Activated CD8-positive, alpha-beta memory T cell treated with anti-CD3 and anti-CD28 coated beads for 1 hour (primary cell): Measurements from ENCODE around the gene AMZ1.

Source experiments
- DNase-seq, 2 donors: peaks; one replicate each; pipeline ENCODE4 v3.0.0-alpha.2; 2020; ENCODE audit warnings: low read depth in 1 of 2; ENCODE audit errors: extremely low read depth in 1 of 2

AMZ1 gene

GRCh38 chr7:2687881-2688318, at the start of gene AMZ1:
TSS of gene AMZ1 (plus strand) at chr7:2688202. CDS start at chr7:2700452, 12,250 bp downstream.
- DNase-seq = no peak

DNA sequence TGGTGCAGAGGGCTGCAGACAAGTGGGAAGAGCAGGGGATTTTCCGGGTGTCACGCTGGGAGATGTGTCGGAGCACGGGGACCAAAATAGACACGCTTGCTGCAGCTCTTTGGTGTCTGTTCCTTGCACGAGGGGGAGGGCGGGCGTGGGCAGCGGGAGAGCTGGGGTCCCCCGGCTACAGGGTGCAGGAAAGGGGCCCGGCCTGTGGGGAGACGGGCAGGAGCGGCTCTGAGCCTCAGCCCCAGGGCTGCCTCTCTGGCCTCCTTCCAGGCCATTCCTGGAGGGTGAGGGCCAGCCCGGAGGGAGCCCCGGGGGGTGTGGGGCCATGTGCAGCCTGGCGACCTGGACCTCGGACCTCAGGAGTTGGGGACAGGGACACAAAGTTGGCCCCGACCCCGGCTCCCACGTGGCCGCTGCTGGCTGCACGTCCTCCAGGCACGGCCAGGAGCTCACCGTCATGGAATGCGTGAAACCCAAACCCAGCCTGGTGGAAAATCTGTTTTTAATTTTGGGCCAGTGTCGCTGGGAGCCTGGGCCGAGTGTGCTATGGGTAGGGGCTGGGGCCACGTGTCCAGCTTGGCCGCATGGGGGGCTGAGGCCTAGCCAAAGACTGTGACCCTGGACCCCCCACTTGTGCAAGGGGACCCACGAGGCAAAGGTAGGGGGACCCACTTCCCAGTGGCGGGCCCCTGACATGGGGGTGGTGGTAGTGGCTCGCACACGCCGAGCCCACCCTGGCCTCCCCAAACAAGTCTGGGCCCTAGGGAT, 49.6 kb upstream of the AMZ1 start:
- DNase-seq = no peak

DNA sequence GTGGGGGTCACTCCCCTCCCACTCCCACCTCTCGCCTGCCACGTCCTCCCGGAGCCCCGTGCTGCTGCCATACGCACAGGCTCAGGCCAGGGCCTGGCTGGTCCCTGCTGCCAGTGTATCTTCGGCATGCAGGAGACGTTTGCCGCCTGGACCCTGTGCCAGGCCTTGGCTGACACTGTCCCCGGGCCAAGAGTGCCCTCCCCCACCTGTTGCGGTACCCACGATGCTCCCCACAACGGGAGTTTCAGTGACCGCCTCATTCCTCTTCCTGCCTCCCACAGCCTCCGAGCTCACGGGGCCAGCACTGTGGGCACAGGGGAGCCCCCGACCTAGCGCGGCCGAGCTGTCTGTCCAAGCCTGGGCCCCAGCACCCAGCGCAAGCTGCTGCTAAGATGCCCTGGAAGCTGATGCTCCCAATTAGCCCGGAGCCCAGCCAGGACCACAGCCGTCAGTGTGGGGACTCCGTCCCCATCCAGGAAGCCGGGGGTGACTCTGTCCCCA, 48.8 kb upstream of the AMZ1 start:
- DNase-seq = no peak

GRCh38 chr7:2639695-2640481, 48.1 kb upstream of the AMZ1 start:
- no peak for DNase-seq

- DNase-seq = no peak
Observed at GRCh38 chr7:2640482-2640830, 47.5 kb upstream of the AMZ1 start.

- no peak for DNase-seq
Observed at GRCh38 chr7:2640846-2641316, 47.1 kb upstream of the AMZ1 start.

GRCh38 chr7:2641406-2642393, 46.3 kb upstream of the AMZ1 start:
- DNase-seq = no peak

DNA sequence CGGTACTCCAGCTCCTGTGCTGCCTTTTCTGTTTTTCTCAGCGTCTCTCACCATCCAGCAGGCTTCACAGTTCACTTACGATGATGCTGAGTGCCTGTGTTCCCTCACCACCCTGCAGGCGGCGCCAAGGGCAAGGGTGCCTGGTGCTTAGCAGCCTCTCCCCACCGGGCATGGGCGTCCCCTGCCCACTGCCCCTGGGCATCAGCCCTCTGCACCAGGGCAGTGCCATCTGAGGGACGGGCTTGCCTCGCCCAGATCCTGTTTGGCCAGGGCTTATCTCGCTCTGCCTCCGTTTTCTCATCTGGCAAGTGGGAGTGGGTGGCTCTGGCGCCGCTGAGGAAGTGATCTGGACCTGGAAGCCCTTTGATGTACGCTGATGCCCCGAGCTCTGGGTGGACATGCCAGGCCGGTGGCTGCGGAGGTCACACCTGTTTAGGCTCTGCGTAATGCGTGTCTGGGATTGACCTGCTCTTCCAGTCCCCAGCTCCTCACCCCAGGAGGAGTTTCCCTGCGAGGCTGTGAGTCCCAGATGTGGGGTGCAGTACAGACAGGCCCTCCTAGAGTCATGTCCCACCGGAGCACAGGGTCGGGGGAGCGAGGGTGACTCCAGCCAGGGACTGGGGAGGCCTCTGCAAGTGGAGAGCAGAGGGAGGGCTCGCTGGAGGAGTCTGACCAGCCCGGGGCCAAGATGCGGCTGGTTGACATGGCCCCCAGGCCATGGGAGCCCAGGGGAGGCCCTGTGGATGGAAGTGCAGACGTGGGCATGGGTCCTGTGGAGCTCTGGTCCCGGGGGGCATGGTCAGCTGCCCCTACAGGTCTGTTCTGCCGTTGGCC, 44.4 kb upstream of the AMZ1 start:
- no peak for DNase-seq

DNA sequence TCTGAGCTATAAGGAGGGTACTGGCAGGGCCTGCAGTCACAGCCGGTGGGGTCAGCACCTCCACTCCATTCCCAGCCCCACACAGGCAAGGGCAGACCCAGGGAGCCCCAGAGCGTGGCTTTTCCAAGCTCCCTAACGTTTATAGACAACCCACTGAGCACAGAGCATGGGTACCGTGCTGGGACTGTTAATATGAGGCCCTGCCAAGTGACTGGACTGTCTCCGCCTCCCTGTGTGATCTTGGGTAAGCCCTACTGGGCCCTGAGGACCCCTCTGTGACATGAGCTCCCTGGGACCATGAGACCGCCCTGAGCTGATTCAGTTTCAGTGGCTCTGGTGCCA, 43.8 kb upstream of the AMZ1 start:
- no peak for DNase-seq

DNA sequence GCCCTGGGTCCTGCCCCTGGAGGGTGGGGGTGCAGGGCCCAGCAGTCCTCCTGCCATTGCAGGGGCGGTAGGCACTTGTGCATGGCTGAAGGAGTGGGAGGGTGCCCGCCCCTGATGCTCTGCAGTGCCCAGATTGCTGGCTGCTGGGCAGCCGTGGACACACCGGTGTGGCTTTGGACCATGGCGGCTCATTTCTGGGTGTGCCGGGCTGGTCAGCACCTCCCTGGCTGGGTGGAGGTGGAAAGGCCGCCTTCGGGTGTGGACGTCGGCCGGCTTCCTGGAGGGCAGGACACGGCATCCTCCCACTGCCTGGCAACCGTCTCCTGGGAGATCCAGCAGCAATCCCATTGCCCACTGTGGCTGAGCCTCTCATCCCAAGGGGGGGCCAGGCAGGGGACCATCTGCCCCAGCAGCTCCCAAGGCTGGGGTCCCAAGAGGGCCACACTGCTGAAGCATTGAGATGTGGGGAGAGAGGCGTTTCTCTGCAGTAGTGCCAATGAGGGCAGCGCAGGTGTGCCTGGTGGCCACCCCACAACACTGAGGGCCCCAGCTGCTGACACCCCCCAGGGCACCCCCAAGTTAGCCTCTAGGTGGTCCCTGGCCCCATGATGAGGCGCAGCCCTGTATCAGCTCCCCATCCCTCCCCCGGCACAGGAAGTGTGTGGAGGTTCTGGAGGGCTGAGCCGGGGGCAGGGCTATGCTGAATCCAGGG, 43.3 kb upstream of the AMZ1 start:
- DNase-seq = no peak

DNA sequence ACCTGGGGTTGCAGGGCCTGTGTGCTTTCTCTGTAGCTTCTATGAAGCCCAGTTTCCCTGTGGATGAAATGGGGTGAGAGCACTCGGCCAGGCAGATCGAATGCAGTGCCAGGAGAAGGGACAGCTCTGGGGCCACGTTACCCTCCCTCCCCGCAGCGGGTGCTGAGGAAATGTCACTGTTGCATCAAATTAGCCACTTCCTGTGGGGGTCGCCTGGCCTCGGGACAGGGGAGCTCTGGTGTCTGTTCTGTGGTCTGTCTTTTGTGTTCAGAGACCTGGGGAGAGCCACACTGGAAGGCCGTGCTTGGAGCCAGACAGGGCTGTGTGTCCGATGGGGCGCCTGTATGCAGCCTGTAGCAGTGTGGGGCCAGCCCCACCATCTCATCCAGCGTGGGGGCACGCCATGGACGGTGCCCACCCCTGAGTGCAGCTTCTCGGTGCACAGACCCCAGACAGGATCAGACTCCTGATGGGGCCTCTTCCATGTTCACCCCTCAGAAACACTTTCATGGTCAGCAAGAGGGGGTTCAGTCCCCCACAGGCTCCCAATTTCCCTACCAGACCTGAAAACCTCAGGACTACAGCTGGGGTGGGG, 42.6 kb upstream of the AMZ1 start:
- DNase-seq = no peak

DNA sequence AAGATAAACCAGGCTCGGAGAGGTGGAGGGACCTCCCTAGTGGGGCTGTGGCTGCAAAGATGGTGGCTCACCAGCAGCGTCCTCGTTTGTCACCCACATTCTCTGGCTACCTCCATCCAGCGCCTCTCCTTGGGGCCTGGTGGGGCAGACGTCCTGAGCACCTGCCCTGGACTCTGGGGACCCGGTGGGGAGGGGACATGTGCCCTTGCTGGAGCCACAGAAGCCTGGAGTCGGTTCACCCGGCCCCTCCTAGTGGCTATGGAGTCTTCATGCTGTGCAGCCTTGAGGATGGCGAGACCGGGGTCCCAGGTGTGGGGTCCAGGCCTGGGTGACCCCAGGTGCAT, 41.7 kb upstream of the AMZ1 start:
- no peak for DNase-seq

- no peak for DNase-seq
Observed at GRCh38 chr7:2646680-2647571, 41.1 kb upstream of the AMZ1 start.

DNA sequence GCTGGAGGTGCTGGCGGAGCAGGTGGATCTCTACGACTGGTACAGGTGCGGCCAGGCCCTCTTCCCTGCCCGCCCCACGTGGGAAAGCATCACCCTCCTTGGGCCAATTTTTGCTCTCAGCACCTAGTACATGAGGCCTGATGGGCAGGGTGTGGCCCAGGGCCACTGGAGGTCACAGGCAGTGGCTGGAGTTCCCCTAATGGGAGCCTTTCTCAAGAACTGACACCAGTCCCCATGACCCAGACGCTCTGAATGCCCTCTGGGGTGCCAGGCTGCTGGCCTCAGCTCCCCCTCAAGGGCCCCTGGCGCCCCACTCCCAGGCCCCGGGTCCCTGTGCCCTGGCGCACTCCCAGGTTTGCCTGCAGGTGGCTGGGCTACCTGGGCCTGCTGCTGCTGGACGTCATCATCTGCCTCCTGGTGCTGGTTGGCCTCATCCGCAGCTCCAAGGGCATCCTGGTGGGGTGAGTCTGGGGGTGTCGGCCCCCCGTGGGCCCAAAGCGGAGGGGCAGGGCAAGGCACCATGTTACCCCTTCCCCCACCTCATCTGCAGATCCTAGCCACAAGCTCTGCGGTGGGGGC, 40.3 kb upstream of the AMZ1 start:
- DNase-seq = no peak

- no peak for DNase-seq
Observed at GRCh38 chr7:2649139-2649838, 38.7 kb upstream of the AMZ1 start.

DNA sequence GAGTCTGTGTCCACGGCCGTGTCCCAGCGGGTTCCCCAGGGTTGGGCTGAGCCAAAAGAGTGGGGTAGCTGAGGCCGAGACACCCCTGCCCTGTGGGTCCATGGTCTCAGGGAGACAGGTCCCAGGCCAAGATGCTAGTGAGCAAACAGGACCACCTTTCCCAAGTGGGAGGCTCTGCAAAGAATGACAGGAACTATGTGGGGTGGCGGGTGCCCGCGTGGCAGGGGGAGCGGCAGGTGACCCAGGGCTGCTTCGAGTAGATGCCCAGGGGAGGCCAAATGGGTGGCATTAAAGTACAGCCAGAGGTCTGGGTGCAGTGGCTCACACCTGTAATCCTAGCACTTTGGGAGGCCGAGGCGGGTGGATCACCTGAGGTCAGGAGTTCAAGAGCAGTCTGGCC, 38.0 kb upstream of the AMZ1 start:
- no peak for DNase-seq

DNA sequence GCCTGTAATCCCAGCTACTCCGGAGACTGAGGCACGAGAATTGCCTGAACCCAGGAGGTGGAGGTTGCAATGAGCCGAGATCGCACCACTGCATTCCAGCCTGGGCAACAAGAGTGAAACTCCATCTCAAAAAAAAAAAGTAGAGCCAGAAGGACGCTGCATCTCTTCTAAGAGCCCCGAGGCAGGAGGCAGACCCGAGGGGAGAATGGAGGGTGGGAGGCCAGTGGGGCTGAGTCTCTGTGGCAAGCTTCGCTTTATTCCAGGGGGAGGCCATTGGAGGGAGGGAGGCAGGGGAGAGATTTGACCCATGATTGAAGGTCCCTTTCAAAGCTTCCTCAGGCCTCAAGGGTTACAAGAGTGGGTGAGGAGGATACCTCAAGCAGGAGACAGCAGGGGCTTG, 37.6 kb upstream of the AMZ1 start:
- DNase-seq = no peak
